Activated CD4-positive, alpha-beta T cell treated with anti-CD3 and anti-CD28 coated beads for 36 hours (primary cell): Measurements from ENCODE around the gene MSI2. TPM values are rescaled to one million over a fixed set of nuclear protein-coding genes. Genes with fewer than 3 reads are reported as not detected.

Experiments used
- ATAC-seq: fragments of 200-7000 bp; cut with Tn5 transposase; one replicate; pipeline ENCODE4 v1.10.0; 2021; ENCODE audit warnings: mild to moderate bottlenecking, moderate library complexity
- CTCF ChIA-PET: fragments of 350-600 bp; sonication (Branson Sonifier 250); formaldehyde crosslinking; loops from one replicate; lab custom pipeline; 2021; ENCODE audit warnings: antibody characterized with exemption; lab: Charles Lee
- POLR2A ChIA-PET: fragments of 350-600 bp; sonication (Branson Sonifier 250); formaldehyde crosslinking; loops from one replicate; lab custom pipeline; 2021; ENCODE audit warnings: antibody characterized with exemption, inconsistent platforms; lab: Charles Lee
- DNase-seq: peaks from one replicate; pipeline ENCODE4 v3.0.0-alpha.2; 2020
- H3K27ac Mint-ChIP-seq: one replicate; pipeline ENCODE4 v1.8.0; 2021; ENCODE audit warnings: mixed read lengths
- H3K27me3 Mint-ChIP-seq: one replicate; pipeline ENCODE4 v1.8.0; 2021; ENCODE audit warnings: mixed read lengths
- H3K36me3 Mint-ChIP-seq: one replicate; pipeline ENCODE4 v1.8.0; 2021; ENCODE audit warnings: low read depth, mixed read lengths
- H3K4me1 Mint-ChIP-seq: one replicate; pipeline ENCODE4 v1.8.0; 2021; ENCODE audit warnings: mixed read lengths
- H3K4me3 Mint-ChIP-seq: one replicate; pipeline ENCODE4 v1.8.0; 2021; ENCODE audit warnings: mild to moderate bottlenecking, moderate library complexity, mixed read lengths
- H3K9me3 Mint-ChIP-seq: one replicate; pipeline ENCODE4 v1.8.0; 2021; ENCODE audit warnings: low read depth, mixed read lengths
- intact Hi-C, 2 experiments: fragments of 100-400 bp; cut with DNase I in 1 of 2; cut with micrococcal nuclease in 1 of 2; formaldehyde crosslinking; loops; one replicate each; pipeline versions ENCODE4 v1.14.2 to v1.15.1; 2022 to 2024; cut with DNase I, micrococcal nuclease
- total RNA-seq, 2 experiments: library from RNA; stranded (reverse); gene quantifications; one replicate each; pipeline ENCODE4 v1.2.3, GENCODE V29; 2021

The MSI2 gene
- total RNA-seq, 2 experiments from 2014 or later = 55.3 to 57.2 TPM

DNA sequence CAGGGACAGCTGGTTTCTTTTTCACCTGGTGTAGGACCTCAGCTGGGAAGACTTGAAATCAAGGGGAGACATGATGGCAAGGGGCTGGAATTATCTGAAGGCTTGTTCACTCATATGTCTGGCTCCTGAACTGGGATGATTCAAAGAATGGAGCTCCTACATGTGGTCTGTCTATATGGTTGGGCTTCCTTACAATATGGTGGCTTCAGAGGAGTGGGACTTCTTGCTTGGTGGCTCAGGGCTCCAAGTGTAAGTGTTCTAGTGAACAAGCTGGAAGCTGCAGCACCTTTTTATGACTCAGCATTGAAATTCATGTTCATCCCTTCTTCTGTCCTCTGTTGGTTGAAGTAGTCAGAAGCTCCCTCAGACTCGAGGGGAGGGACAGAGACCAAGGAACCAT, 127.9 kb downstream of the MSI2 start:
- POLR2A ChIA-PET = no interaction called here
- peaks cover 31% of the 10 kb centered on the region for H3K9me3 Mint-ChIP-seq
- peaks cover 53% of the 10 kb centered on the region for H3K36me3 Mint-ChIP-seq
- no peak overlapping the region for H3K27ac Mint-ChIP-seq
- peaks cover 5% of the 10 kb centered on the region for H3K4me1 Mint-ChIP-seq
- H3K4me3 Mint-ChIP-seq = no peak overlapping the region
- CTCF ChIA-PET = interaction anchor here (1.5 to 1.8 kb wide), 2 partner anchors 8 to 141 kb away, joined by 4 to 5 read pairs; no protein-coding TSS in a partner anchor
- no peak for DNase-seq
- intact Hi-C loops = no loop called here
- H3K27me3 Mint-ChIP-seq = no peaks in the 10 kb centered on the region
- no peak for ATAC-seq

DNA sequence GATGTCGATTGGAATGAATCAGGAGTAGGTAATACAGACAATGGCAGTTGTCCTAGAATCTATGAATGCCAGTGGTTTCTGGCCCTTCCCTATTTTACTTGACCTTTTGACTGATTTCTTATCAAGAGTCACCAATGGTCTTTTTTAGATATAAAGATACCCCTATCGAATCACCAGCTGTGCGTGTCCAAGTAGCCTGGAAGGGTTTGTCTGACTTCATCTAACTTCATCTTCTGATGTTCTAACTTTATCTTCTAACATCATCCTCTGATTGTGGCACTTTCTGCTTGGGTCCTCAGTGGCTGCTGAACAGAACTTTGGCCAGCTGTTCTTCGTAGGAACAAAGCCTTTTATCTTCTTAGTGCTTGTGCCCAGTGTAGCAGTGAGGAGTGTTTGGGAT, 129.7 kb downstream of the MSI2 start:
- Mint-ChIP-seq H3K36me3 (peaks cover 62% of the 10 kb centered on the region), H3K27ac (no peak overlapping the region), H3K4me1 (no peaks in the 10 kb centered on the region), H3K4me3 (no peak overlapping the region), H3K9me3 (peaks cover 32% of the 10 kb centered on the region), H3K27me3 (no peaks in the 10 kb centered on the region)
- intact Hi-C loops = no loop called here
- ChIA-PET CTCF (interaction anchor here (0.6 kb wide), 1 partner anchor 771 kb away, joined by 3 read pairs; no protein-coding TSS in a partner anchor), POLR2A (no interaction called here)
- ATAC-seq = no peak
- no peak for DNase-seq

DNA sequence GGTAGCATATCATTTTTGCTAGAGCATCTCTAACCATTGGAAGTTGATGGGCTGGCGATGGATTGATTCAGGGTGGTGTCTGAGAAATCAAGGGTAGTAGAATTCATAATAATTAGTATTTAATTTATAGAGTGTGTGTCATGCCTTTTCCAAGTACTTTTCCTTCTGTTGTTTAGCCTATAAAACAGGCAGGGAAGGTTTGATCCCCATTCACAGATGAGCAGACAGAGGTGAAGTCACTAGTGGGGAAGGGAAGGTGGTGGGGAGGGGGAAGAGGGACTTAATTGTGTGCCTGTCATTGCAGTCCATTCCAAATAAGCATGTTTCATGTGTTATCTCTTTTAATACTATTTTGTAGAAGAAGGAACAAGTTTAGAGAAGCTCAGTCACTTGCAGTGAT, 131.3 kb downstream of the MSI2 start:
- intact Hi-C loops = no loop called here
- H3K4me3 Mint-ChIP-seq = no peak overlapping the region
- H3K4me1 Mint-ChIP-seq = no peaks in the 10 kb centered on the region
- H3K36me3 Mint-ChIP-seq = peaks cover 65% of the 10 kb centered on the region
- H3K27ac Mint-ChIP-seq = no peak overlapping the region
- ChIA-PET CTCF (no interaction called here), POLR2A (no interaction called here)
- DNase-seq (no peak), ATAC-seq (no peak)
- H3K27me3 Mint-ChIP-seq = no peaks in the 10 kb centered on the region
- peaks cover 29% of the 10 kb centered on the region for H3K9me3 Mint-ChIP-seq

GRCh38 chr17:57388131-57388725, 131.9 kb downstream of the MSI2 start:
- Mint-ChIP-seq H3K9me3 (peaks cover 29% of the 10 kb centered on the region), H3K36me3 (peaks cover 68% of the 10 kb centered on the region), H3K4me3 (no peak overlapping the region), H3K27ac (no peak overlapping the region), H3K27me3 (no peaks in the 10 kb centered on the region), H3K4me1 (no peaks in the 10 kb centered on the region)
- ChIA-PET CTCF (interaction anchor here (0.6 kb wide), 2 partner anchors 121 to 1542 kb away, joined by 4 read pairs; no protein-coding TSS in a partner anchor), POLR2A (interaction anchor here (0.6 kb wide), 1 partner anchor 106 kb away, joined by 3 read pairs; no protein-coding TSS in a partner anchor)
- intact Hi-C loops = no loop called here
- ATAC-seq = no peak
- DNase-seq = no peak

DNA sequence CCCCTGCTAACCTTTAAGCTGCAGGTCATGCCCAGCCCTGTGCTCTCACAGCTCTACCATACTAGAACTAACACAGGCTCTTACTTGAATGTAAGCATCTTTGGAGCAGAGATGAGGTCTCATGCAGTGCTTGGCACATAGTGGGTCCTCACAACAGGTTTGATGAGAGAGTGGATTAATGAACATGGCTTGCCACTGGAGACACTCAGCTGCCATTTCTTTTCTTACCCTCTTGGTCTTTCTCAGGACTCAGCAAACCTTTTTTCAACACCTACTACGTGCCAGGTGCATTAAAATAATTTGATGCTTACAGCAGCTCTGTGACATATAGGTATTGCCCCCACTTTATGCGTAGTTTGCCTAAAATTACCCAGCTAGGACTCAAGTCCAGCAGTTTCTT, 133.2 kb downstream of the MSI2 start:
- CTCF ChIA-PET = interaction anchor here (0.6 to 0.8 kb wide), 4 partner anchors 16 to 394 kb away, joined by 3 read pairs; no protein-coding TSS in a partner anchor
- Mint-ChIP-seq H3K4me1 (no peaks in the 10 kb centered on the region), H3K27ac (no peak overlapping the region), H3K4me3 (no peak overlapping the region), H3K36me3 (peaks cover 65% of the 10 kb centered on the region), H3K27me3 (no peaks in the 10 kb centered on the region), H3K9me3 (peaks cover 26% of the 10 kb centered on the region)
- POLR2A ChIA-PET = no interaction called here
- intact Hi-C loops = no loop called here
- DNase-seq = no peak
- ATAC-seq = no peak

GRCh38 chr17:57391076-57391825, 134.9 kb downstream of the MSI2 start:
- ChIA-PET POLR2A (no interaction called here), CTCF (interaction anchor here (1.1 kb wide), 1 partner anchor 9 kb away, joined by 3 read pairs; no protein-coding TSS in a partner anchor)
- peaks cover 13% of the 10 kb centered on the region for H3K9me3 Mint-ChIP-seq
- no peak for ATAC-seq
- no peak overlapping the region for H3K4me3 Mint-ChIP-seq
- no peaks in the 10 kb centered on the region for H3K27me3 Mint-ChIP-seq
- intact Hi-C loops = no loop called here
- H3K36me3 Mint-ChIP-seq = peaks cover 51% of the 10 kb centered on the region
- DNase-seq = no peak
- peaks cover 11% of the 10 kb centered on the region for H3K4me1 Mint-ChIP-seq
- no peak overlapping the region for H3K27ac Mint-ChIP-seq

DNA sequence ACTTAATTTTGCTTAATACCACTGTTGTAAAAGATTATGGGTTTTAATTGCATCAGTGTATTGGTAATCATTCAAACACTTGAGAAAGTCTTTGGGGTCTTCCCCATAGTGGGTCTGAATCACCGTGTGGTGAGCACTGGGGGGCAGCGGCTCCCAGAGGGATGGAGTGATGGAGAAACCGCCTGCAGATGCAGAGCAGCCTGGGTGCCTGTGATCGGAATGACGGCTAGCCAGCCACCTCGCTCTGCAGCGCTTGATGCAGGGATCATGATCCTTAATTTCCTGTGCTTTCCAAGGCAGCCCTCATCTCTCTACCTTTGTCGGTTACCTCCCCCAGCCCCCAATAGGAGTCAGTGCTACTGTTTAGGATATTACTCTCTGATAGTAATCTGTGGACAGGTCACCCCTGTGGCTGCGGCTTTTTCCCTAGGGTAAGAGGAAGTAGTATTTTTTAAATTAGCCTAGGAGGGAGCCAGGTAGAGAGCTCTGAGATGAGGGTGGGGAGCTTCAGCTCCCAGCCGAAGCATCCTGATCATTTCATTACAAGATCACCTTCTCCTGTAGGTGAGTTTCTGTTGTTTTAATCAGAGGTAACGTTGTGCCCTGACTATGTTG, 135.6 kb downstream of the MSI2 start:
- H3K36me3 Mint-ChIP-seq = peaks cover 47% of the 10 kb centered on the region
- no peaks in the 10 kb centered on the region for H3K27me3 Mint-ChIP-seq
- POLR2A ChIA-PET = no interaction called here
- H3K4me3 Mint-ChIP-seq = no peak overlapping the region
- DNase-seq = no peak
- ATAC-seq = no peak
- H3K9me3 Mint-ChIP-seq = peaks cover 12% of the 10 kb centered on the region
- CTCF ChIA-PET = interaction anchor here (0.8 to 0.9 kb wide), 2 partner anchors 8 to 149 kb away, joined by 4 read pairs; no protein-coding TSS in a partner anchor
- intact Hi-C loops = no loop called here
- H3K4me1 Mint-ChIP-seq = peaks cover 11% of the 10 kb centered on the region
- no peak overlapping the region for H3K27ac Mint-ChIP-seq

GRCh38 chr17:57393368-57393767, 137.0 kb downstream of the MSI2 start:
- ATAC-seq (no peak), DNase-seq (no peak)
- ChIA-PET POLR2A (no interaction called here), CTCF (no interaction called here)
- Mint-ChIP-seq H3K4me1 (peaks cover 11% of the 10 kb centered on the region), H3K9me3 (peaks cover 7% of the 10 kb centered on the region), H3K4me3 (no peak overlapping the region), H3K36me3 (peaks cover 38% of the 10 kb centered on the region), H3K27ac (no peak overlapping the region), H3K27me3 (no peaks in the 10 kb centered on the region)
- intact Hi-C loops = no loop called here

DNA sequence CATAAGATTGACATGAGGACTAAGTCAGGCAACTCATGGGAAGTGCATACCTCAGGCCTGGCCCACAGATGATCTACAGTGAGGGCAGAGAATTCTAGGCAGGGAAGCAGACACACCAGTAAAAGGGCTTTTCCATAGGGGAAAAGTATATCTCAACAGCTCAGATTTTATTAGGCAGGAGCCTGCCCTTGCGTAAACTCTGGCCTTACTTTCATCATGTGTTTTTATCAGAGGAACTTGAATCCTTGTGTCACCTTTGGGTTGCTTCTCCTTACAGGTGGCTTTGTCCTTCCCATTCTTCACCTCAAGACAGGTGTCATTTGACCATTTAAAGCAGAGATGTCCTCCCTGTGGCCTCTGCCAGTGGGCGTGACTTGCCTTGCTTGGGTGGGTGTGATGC, 138.1 kb downstream of the MSI2 start:
- intact Hi-C loops = no loop called here
- ChIA-PET POLR2A (no interaction called here), CTCF (interaction anchor here (0.9 kb wide), 1 partner anchor 150 kb away, joined by 3 read pairs; no protein-coding TSS in a partner anchor)
- Mint-ChIP-seq H3K36me3 (peaks cover 32% of the 10 kb centered on the region), H3K27ac (no peak overlapping the region), H3K27me3 (no peaks in the 10 kb centered on the region), H3K4me1 (peaks cover 11% of the 10 kb centered on the region), H3K4me3 (no peak overlapping the region), H3K9me3 (peaks cover 5% of the 10 kb centered on the region)
- ATAC-seq = no peak
- no peak for DNase-seq

DNA sequence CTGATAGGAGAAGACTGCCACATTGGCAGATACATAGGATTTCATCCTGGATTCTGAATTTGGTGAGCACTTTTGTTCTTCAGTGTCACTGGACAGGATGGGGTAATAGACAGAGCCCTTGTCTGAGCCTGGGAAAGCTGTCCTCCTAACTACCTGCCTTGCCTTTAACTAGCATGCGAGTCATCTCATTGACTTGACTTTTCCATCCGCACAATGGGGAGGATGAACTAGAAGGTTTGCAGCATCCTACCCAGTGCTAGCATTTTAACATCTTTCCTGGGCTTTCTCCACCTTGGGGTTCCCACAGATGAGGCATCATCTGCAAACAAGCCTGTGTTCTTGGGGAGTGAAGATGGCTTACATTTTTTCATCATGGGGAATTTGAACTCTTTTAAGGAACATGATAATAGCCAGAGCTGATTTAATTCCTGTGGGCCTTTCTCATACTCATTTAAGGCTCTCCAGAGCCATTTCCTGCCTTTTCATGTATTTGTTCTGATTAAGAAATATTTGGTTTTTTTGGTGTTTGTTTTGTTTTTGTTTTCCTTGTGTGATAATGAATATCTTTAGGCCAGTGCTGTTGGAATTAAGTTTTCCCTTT, 139.5 kb downstream of the MSI2 start:
- Mint-ChIP-seq H3K9me3 (peaks cover 5% of the 10 kb centered on the region), H3K27me3 (no peaks in the 10 kb centered on the region), H3K4me3 (no peak overlapping the region), H3K27ac (no peak overlapping the region), H3K36me3 (peaks cover 27% of the 10 kb centered on the region), H3K4me1 (peaks cover 11% of the 10 kb centered on the region)
- intact Hi-C loops = no loop called here
- DNase-seq (no peak), ATAC-seq (no peak)
- ChIA-PET CTCF (no interaction called here), POLR2A (no interaction called here)

DNA sequence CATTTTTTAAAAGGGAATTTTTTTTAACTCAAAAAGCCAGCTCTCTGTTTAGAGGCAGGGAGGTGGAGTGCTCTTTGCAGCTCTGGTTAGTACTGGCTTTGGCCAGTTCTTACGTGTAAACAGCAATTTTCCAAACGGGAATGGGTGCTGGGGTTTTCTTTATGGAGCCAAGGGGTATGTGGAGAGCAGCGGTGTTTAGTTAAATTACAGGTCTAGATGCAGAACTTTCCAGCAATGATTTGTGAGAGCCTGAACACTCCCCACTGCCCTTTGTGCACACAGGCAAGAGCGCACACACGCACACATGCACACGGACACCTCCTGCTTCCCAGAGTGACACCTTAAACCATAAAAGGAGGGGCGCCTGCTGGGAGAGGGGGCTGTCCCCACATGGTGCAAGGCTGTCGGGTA, 140.2 kb downstream of the MSI2 start:
- H3K27ac Mint-ChIP-seq = no peak overlapping the region
- ChIA-PET POLR2A (no interaction called here), CTCF (no interaction called here)
- H3K27me3 Mint-ChIP-seq = no peaks in the 10 kb centered on the region
- H3K4me3 Mint-ChIP-seq = no peak overlapping the region
- intact Hi-C loops = no loop called here
- peaks cover 23% of the 10 kb centered on the region for H3K36me3 Mint-ChIP-seq
- ATAC-seq (no peak), DNase-seq (no peak)
- peaks cover 11% of the 10 kb centered on the region for H3K4me1 Mint-ChIP-seq
- peaks cover 5% of the 10 kb centered on the region for H3K9me3 Mint-ChIP-seq
